Chondrocyte (in vitro differentiated cells): Measurements from ENCODE around the gene SEC14L2. TPM values are rescaled to one million over a fixed set of nuclear protein-coding genes. Genes with fewer than 3 reads are reported as not detected.
"Not testable (repeated sequence)": the region's sequence is repeated elsewhere in the genome, so short reads cannot be mapped to it uniquely, and the experiment has no call there.

Experiments
- DNase-seq: peaks from one replicate; pipeline ENCODE4 v3.0.0; 2021; ENCODE audit warnings: mixed read lengths, low spot score
- H3K27ac Mint-ChIP-seq: one replicate; pipeline ENCODE4 v1.8.0; 2021; ENCODE audit warnings: mild to moderate bottlenecking, moderate library complexity, mixed read lengths; ENCODE audit not compliant: unreplicated experiment
- H3K27me3 Mint-ChIP-seq: 2 replicates; pipeline ENCODE4 v1.8.0; 2021; ENCODE audit warnings: low read depth, mixed read lengths
- H3K36me3 Mint-ChIP-seq: 2 replicates; pipeline ENCODE4 v1.8.0; 2021; ENCODE audit warnings: low read depth, mixed read lengths
- H3K4me1 Mint-ChIP-seq: 2 replicates; pipeline ENCODE4 v1.8.0; 2021; ENCODE audit warnings: low read depth, mild to moderate bottlenecking, mixed read lengths
- H3K4me3 Mint-ChIP-seq: one replicate; pipeline ENCODE4 v1.8.0; 2021; ENCODE audit warnings: mild to moderate bottlenecking, moderate library complexity, mixed read lengths; ENCODE audit not compliant: unreplicated experiment
- H3K9me3 Mint-ChIP-seq: 2 replicates; pipeline ENCODE4 v1.8.0; 2021; ENCODE audit warnings: low read depth, mixed read lengths
- total RNA-seq: library from RNA; stranded (reverse); gene quantifications from 3 replicates; pipeline ENCODE4 v1.2.1, GENCODE V29; 2021
- TF ChIP-seq, protein P1 (sequence below): fragments of 200-600 bp; sonication (generic); IDR thresholded peaks from 2 replicates; pipeline ENCODE4 v1.5.0; 2021; ENCODE audit warnings: antibody characterized with exemption, mild to moderate bottlenecking, moderate library complexity

SEC14L2 gene
- total RNA-seq, 1 donor from 2014 or later = 15.5 TPM

DNA sequence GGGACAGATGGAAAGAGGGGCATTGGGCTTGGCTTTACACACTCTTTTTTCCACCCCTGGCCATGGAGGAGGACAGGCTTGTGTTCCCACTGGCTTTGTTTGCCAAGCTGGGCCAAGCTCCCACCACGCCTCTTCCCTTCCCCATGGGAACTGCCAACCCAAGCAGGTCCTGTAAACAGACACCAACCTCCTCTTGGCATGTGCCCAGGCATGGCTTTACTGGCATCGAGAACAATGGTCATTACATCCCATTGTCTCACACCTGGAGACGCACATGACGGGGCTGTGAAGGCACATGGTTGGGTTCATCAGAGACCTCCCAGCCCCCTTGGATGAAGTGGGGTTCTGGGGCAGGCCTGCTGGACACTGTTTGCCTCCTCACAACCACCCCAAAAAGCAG is 63.3 kb downstream of the SEC14L2 start:
- DNase-seq = no peak
- H3K27me3 Mint-ChIP-seq = peaks cover 18% of the 10 kb centered on the region
- no peak overlapping the region for H3K27ac Mint-ChIP-seq
- H3K9me3 Mint-ChIP-seq = no peaks in the 10 kb centered on the region
- no peaks in the 10 kb centered on the region for H3K4me1 Mint-ChIP-seq
- TF ChIP-seq, protein P1, sequence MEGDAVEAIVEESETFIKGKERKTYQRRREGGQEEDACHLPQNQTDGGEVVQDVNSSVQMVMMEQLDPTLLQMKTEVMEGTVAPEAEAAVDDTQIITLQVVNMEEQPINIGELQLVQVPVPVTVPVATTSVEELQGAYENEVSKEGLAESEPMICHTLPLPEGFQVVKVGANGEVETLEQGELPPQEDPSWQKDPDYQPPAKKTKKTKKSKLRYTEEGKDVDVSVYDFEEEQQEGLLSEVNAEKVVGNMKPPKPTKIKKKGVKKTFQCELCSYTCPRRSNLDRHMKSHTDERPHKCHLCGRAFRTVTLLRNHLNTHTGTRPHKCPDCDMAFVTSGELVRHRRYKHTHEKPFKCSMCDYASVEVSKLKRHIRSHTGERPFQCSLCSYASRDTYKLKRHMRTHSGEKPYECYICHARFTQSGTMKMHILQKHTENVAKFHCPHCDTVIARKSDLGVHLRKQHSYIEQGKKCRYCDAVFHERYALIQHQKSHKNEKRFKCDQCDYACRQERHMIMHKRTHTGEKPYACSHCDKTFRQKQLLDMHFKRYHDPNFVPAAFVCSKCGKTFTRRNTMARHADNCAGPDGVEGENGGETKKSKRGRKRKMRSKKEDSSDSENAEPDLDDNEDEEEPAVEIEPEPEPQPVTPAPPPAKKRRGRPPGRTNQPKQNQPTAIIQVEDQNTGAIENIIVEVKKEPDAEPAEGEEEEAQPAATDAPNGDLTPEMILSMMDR = no peak
- no peak overlapping the region for H3K4me3 Mint-ChIP-seq
- H3K36me3 Mint-ChIP-seq = no peaks in the 10 kb centered on the region

DNA sequence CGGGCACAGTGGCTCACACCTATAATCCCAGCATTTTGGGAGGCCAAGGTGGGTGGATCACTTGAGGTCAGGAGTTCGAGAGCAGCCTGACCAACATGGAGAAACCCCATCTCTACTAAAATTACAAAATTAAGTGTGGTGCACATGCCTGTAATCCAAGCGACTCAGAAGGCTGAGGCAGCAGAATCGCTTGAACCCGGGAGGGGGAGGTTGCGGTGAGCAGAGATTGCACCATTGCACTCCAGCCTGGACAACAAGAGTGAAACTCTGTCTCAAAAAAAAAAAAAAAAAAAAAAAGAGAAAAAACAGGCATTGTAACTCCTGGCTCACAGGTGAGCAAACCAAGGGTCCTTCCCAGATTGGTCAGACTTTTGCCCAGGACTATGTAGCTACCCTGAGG is 63.7 kb downstream of the SEC14L2 start:
- H3K36me3 Mint-ChIP-seq, H3K4me3 Mint-ChIP-seq, H3K9me3 Mint-ChIP-seq, H3K27ac Mint-ChIP-seq, H3K4me1 Mint-ChIP-seq, DNase-seq: not testable (repeated sequence)
- peaks cover 20% of the 10 kb centered on the region for H3K27me3 Mint-ChIP-seq

DNA sequence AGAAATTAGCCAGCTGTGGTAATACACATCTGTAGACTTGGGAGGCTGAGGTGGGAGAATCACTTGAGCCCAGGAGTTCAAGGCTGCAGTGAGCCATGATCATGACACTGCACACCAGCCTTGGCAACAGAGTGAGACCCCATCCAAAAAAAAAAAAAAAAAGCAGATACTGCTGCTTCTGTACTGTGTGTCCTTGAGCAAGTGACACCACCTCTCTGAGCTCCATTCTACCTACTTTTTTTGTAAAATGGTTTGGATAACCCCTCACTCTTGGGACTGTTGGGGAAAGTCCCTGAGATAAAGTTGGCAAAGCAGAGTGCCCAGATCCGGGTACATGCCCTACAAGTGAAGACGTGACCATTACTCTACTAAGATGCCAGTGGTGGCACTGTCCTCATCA is 72.3 kb downstream of the SEC14L2 start:
- Mint-ChIP-seq H3K4me1 (no peaks in the 10 kb centered on the region), H3K27ac (no peak overlapping the region), H3K36me3 (peaks cover 2% of the 10 kb centered on the region), H3K4me3 (no peak overlapping the region), H3K9me3 (no peaks in the 10 kb centered on the region), H3K27me3 (peaks cover 47% of the 10 kb centered on the region)
- no peak for DNase-seq
- TF ChIP-seq, protein P1 = no peak

DNA sequence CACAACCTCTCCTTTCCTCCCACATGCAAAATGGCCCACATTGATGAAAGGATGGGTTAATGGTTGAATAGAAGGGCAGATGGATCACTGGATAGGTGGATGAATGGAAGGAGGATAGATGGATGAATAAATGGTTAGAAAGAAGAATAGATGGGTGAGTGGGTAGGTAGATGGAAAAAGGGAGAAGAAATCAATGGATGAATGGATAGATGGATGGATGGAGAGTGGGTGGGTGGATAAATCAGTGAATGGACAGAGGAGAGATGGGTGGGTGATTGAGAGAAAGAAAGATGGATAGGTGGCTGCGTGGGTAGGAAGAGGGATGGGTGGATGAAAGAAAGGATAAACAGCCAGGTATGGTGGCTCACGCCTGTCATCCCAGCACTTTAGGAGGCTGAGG is 73.8 kb downstream of the SEC14L2 start:
- H3K9me3 Mint-ChIP-seq = no peaks in the 10 kb centered on the region
- peaks cover 2% of the 10 kb centered on the region for H3K36me3 Mint-ChIP-seq
- H3K4me3 Mint-ChIP-seq = no peak overlapping the region
- TF ChIP-seq, protein P1 = no peak
- H3K27me3 Mint-ChIP-seq = peaks cover 39% of the 10 kb centered on the region
- H3K27ac Mint-ChIP-seq = no peak overlapping the region
- no peaks in the 10 kb centered on the region for H3K4me1 Mint-ChIP-seq
- DNase-seq = no peak

DNA sequence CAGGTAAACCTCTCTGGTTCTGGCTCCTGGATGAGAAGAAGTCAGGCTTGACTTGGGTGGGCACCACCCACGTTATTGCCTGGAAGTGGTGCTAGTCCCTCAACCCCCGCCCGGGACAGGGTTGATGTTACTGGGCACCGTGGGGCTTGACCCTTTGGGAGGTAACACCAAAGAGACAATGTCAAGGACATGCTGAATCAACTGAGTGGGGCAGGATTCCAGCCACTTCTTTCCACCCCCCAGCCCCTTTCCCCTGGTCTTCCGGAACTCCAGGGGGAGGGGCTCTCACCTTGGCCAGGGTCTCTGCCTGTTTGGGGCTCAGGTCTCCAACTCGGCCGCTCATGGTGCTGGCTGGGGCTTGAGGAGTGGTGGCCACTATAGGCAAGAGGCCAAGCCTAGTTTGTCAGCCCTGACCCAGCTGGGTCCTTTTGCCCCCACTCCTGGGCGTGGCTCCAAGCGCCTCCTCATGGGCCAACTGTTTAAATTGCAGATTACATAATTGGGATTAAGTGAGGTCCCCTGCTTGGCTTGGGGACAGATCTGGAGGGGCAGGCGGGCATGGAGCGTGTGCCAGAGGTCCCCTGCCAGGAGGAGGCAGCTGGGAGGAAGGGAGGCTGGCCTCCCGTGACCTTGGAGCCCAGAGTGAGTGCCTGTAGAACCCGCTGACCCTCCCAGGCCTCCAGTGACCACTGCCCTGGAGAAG is 74.9 kb downstream of the SEC14L2 start, which contains the start of gene SEC14L3:
SEC14L3 (minus strand) TSS at position 402 of the 703 bp plus-strand sequence; CDS start at position 343, 59 bp downstream.
- H3K9me3 Mint-ChIP-seq = no peaks in the 10 kb centered on the region
- peak; percentile 63 for DNase-seq
- H3K36me3 Mint-ChIP-seq = peaks cover 2% of the 10 kb centered on the region
- TF ChIP-seq, protein P1 = no peak
- no peak within 1 kb of the TSS for H3K4me3 Mint-ChIP-seq
- peaks cover 34% of the 10 kb centered on the region for H3K27me3 Mint-ChIP-seq
- H3K27ac Mint-ChIP-seq = no peak within 1 kb of the TSS
- H3K4me1 Mint-ChIP-seq = no peaks in the 10 kb centered on the region
